Measurements from ENCODE around the gene NFYB.
A peak's percentile ranks its signal among the peaks of the same experiment; 100 is the strongest.

Gene NFYB

GRCh38 chr12:104155711-104156555 is 17.9 kb upstream of the NFYB start:
- no peak for DNase-seq (ENCODE audit: low read depth)

- DNase-seq (ENCODE audit: low read depth) = no peak
Measured at GRCh38 chr12:104154806-104155205, 16.8 kb upstream of the NFYB start.

GRCh38 chr12:104154286-104154685 is 16.3 kb upstream of the NFYB start:
- DNase-seq (ENCODE audit: low read depth) = no peak

GRCh38 chr12:104152685-104153241 is 14.8 kb upstream of the NFYB start:
- DNase-seq (ENCODE audit: low read depth) = no peak

GRCh38 chr12:104150416-104150815 is 12.4 kb upstream of the NFYB start:
- DNase-seq (ENCODE audit: low read depth) = no peak

- DNase-seq (ENCODE audit: low read depth) = no peak
Measured at GRCh38 chr12:104147346-104147745, 9.3 kb upstream of the NFYB start.

- no peak for DNase-seq (ENCODE audit: low read depth)
Measured at GRCh38 chr12:104143918-104144317, 5.9 kb upstream of the NFYB start.

- no peak for DNase-seq (ENCODE audit: low read depth)
Measured at GRCh38 chr12:104143002-104143401, 5.0 kb upstream of the NFYB start.

GRCh38 chr12:104142543-104142942 is 4.5 kb upstream of the NFYB start:
- no peak for DNase-seq (ENCODE audit: low read depth)

GRCh38 chr12:104138797-104139152 is 765 bp upstream of the NFYB start:
- no peak for DNase-seq (ENCODE audit: low read depth)

- DNase-seq (ENCODE audit: low read depth) = peak; percentile 31
Measured at GRCh38 chr12:104137001-104137901, 759 bp downstream of the NFYB start.

GRCh38 chr12:104136577-104136976 is 1.4 kb downstream of the NFYB start:
- DNase-seq (ENCODE audit: low read depth) = no peak

- DNase-seq (ENCODE audit: low read depth) = no peak
Measured at GRCh38 chr12:104134882-104135281, 3.1 kb downstream of the NFYB start.

GRCh38 chr12:104133866-104134265 is 4.1 kb downstream of the NFYB start:
- DNase-seq (ENCODE audit: low read depth) = no peak

- DNase-seq (ENCODE audit: low read depth) = no peak
Measured at GRCh38 chr12:104133321-104133720, 4.7 kb downstream of the NFYB start.

- no peak for DNase-seq (ENCODE audit: low read depth)
Measured at GRCh38 chr12:104132351-104132956, 5.6 kb downstream of the NFYB start.

GRCh38 chr12:104131609-104132008 is 6.4 kb downstream of the NFYB start:
- no peak for DNase-seq (ENCODE audit: low read depth)

GRCh38 chr12:104130760-104131159 is 7.2 kb downstream of the NFYB start:
- no peak for DNase-seq (ENCODE audit: low read depth)

- no peak for DNase-seq (ENCODE audit: low read depth)
Measured at GRCh38 chr12:104126548-104126947, 11.5 kb downstream of the NFYB start.

- DNase-seq (ENCODE audit: low read depth) = no peak
Measured at GRCh38 chr12:104122298-104122697, 15.7 kb downstream of the NFYB start.

- DNase-seq (ENCODE audit: low read depth) = no peak
Measured at GRCh38 chr12:104121001-104121400, 17.0 kb downstream of the NFYB start.

GRCh38 chr12:104115587-104115975 is 22.4 kb downstream of the NFYB start:
- DNase-seq (ENCODE audit: low read depth) = no peak
